HAP-1 (cell line): ENCODE measurements around the gene AFF4.
A peak's percentile ranks its signal among the peaks of the same experiment; 100 is the strongest.

Experiments
- DNase-seq, 2 experiments: peaks; one replicate each; pipeline ENCODE4 v3.0.0-alpha.2; 2016 to 2020; ENCODE audit warnings: low spot score in 2 of 2
- H3K27me3 ChIP-seq: fragments of 250-450 bp; sonication (Bioruptor Pico); 2 replicates; pipeline ENCODE4 v1.5.1; 2020; ENCODE audit warnings: low read depth, mild to moderate bottlenecking, moderate library complexity
- H3K36me3 ChIP-seq: fragments of 250-450 bp; sonication (Bioruptor Pico); replicated peaks from 2 replicates; pipeline ENCODE4 v1.5.1; 2020; ENCODE audit warnings: mild to moderate bottlenecking
- H3K4me1 ChIP-seq: fragments of 250-450 bp; sonication (Bioruptor Pico); 2 replicates; pipeline ENCODE4 v1.5.1; 2020; ENCODE audit warnings: mild to moderate bottlenecking
- H3K4me3 ChIP-seq: fragments of 250-450 bp; sonication (Bioruptor Pico); 2 replicates; pipeline ENCODE4 v1.5.1; 2020; ENCODE audit warnings: mild to moderate bottlenecking, moderate library complexity
- H3K9me3 ChIP-seq: fragments of 250-450 bp; sonication (Bioruptor Pico); 2 replicates; pipeline ENCODE4 v1.5.1; 2020; ENCODE audit warnings: mild to moderate bottlenecking, moderate library complexity
- in situ Hi-C: fragments of 300-500 bp; cut with MboI; formaldehyde crosslinking; loops from 3 replicates; pipeline ENCODE4 v1.14.3; 2020; ENCODE audit warnings: low sequenced_read_pairs, inconsistent platforms, mixed read lengths

Gene AFF4

GRCh38 chr5:132941331-132941730 lies 22.1 kb downstream of the AFF4 start:
- no peaks in the 10 kb centered on the region for H3K4me1 ChIP-seq
- peaks cover 10% of the 10 kb centered on the region for H3K36me3 ChIP-seq
- in situ Hi-C loops, result no loop called here
- no peak overlapping the region for H3K4me3 ChIP-seq
- H3K9me3 ChIP-seq, result no peaks in the 10 kb centered on the region
- DNase-seq, result no peak
- no peaks in the 10 kb centered on the region for H3K27me3 ChIP-seq

GRCh38 chr5:132928062-132928407 lies 35.4 kb downstream of the AFF4 start:
- no peaks in the 10 kb centered on the region for H3K4me1 ChIP-seq
- H3K36me3 ChIP-seq, result peaks cover 43% of the 10 kb centered on the region
- no peak overlapping the region for H3K4me3 ChIP-seq
- in situ Hi-C loops, result no loop called here
- H3K9me3 ChIP-seq, result no peaks in the 10 kb centered on the region
- DNase-seq, result no peak
- H3K27me3 ChIP-seq, result no peaks in the 10 kb centered on the region

- in situ Hi-C loops, result no loop called here
- H3K36me3 ChIP-seq, result peaks cover 40% of the 10 kb centered on the region
- DNase-seq, result no peak
- H3K4me1 ChIP-seq, result no peaks in the 10 kb centered on the region
- no peaks in the 10 kb centered on the region for H3K9me3 ChIP-seq
- H3K27me3 ChIP-seq, result no peaks in the 10 kb centered on the region
- H3K4me3 ChIP-seq, result no peak overlapping the region
These were observed 35.9 kb downstream of the AFF4 start for GRCh38 chr5:132927355-132928061.

- Histone ChIP-seq H3K4me1 (no peaks in the 10 kb centered on the region), H3K27me3 (no peaks in the 10 kb centered on the region), H3K9me3 (no peaks in the 10 kb centered on the region), H3K4me3 (no peak overlapping the region), H3K36me3 (peaks cover 42% of the 10 kb centered on the region)
- no peak for DNase-seq
- in situ Hi-C loops, result no loop called here
These were observed 37.0 kb downstream of the AFF4 start for GRCh38 chr5:132926437-132926836.

- DNase-seq, result no peak
- in situ Hi-C loops, result no loop called here
- H3K36me3 ChIP-seq, result peaks cover 19% of the 10 kb centered on the region
These were observed 47.3 kb downstream of the AFF4 start for GRCh38 chr5:132916086-132916485.

GRCh38 chr5:132915681-132916080 lies 47.8 kb downstream of the AFF4 start:
- peaks cover 19% of the 10 kb centered on the region for H3K36me3 ChIP-seq
- no peak overlapping the region for H3K4me3 ChIP-seq
- in situ Hi-C loops, result no loop called here
- no peaks in the 10 kb centered on the region for H3K27me3 ChIP-seq
- H3K4me1 ChIP-seq, result no peaks in the 10 kb centered on the region
- DNase-seq, result no peak
- H3K9me3 ChIP-seq, result no peaks in the 10 kb centered on the region

More at GRCh38 chr5:132916086-132916485, 47.3 kb downstream of the AFF4 start:
- Histone ChIP-seq H3K4me1 (no peaks in the 10 kb centered on the region), H3K4me3 (no peak overlapping the region), H3K9me3 (no peaks in the 10 kb centered on the region), H3K27me3 (no peaks in the 10 kb centered on the region)

GRCh38 chr5:132909702-132910101 lies 53.7 kb downstream of the AFF4 start:
- in situ Hi-C loops, result no loop called here

GRCh38 chr5:132907161-132907560 lies 56.3 kb downstream of the AFF4 start:
- in situ Hi-C loops, result no loop called here
- Histone ChIP-seq H3K36me3 (peaks cover 6% of the 10 kb centered on the region), H3K4me3 (no peak overlapping the region), H3K4me1 (peaks cover 20% of the 10 kb centered on the region), H3K9me3 (no peaks in the 10 kb centered on the region), H3K27me3 (no peaks in the 10 kb centered on the region)
- no peak for DNase-seq

More at GRCh38 chr5:132909702-132910101, 53.7 kb downstream of the AFF4 start:
- Histone ChIP-seq H3K4me3 (no peak overlapping the region), H3K9me3 (no peaks in the 10 kb centered on the region), H3K36me3 (peaks cover 23% of the 10 kb centered on the region), H3K27me3 (no peaks in the 10 kb centered on the region), H3K4me1 (peaks cover 10% of the 10 kb centered on the region)
- DNase-seq, result no peak

GRCh38 chr5:132905938-132906337 lies 57.5 kb downstream of the AFF4 start:
- in situ Hi-C loops, result no loop called here
- peaks cover 6% of the 10 kb centered on the region for H3K36me3 ChIP-seq
- peaks cover 28% of the 10 kb centered on the region for H3K4me1 ChIP-seq
- H3K4me3 ChIP-seq, result no peak overlapping the region
- DNase-seq, result peak in 1 of 2 experiments; percentile 8
- H3K27me3 ChIP-seq, result no peaks in the 10 kb centered on the region
- H3K9me3 ChIP-seq, result no peaks in the 10 kb centered on the region

GRCh38 chr5:132901730-132902129 lies 61.7 kb downstream of the AFF4 start:
- in situ Hi-C loops, result no loop called here
- no peak for DNase-seq
- H3K36me3 ChIP-seq, result peaks cover 17% of the 10 kb centered on the region; the same call in 1 of the 2 replicates

GRCh38 chr5:132901036-132901435 lies 62.4 kb downstream of the AFF4 start:
- peak; percentile 74 to 98 for DNase-seq
- H3K4me1 ChIP-seq, result peaks cover 33% of the 10 kb centered on the region
- H3K36me3 ChIP-seq, result peaks cover 24% of the 10 kb centered on the region
- no peak overlapping the region for H3K4me3 ChIP-seq
- in situ Hi-C loops, result no loop called here
- no peaks in the 10 kb centered on the region for H3K27me3 ChIP-seq
- no peaks in the 10 kb centered on the region for H3K9me3 ChIP-seq

More at GRCh38 chr5:132901730-132902129, 61.7 kb downstream of the AFF4 start:
- Histone ChIP-seq H3K9me3 (no peaks in the 10 kb centered on the region), H3K27me3 (no peaks in the 10 kb centered on the region), H3K4me1 (peaks cover 34% of the 10 kb centered on the region), H3K4me3 (no peak overlapping the region)

GRCh38 chr5:132898094-132898493 lies 65.3 kb downstream of the AFF4 start:
- Histone ChIP-seq H3K9me3 (no peaks in the 10 kb centered on the region), H3K36me3 (peaks cover 41% of the 10 kb centered on the region)
- in situ Hi-C loops, result no loop called here

GRCh38 chr5:132896685-132897084 lies 66.7 kb downstream of the AFF4 start:
- no peak for DNase-seq
- no peaks in the 10 kb centered on the region for H3K27me3 ChIP-seq
- H3K4me1 ChIP-seq, result peaks cover 11% of the 10 kb centered on the region
- no peaks in the 10 kb centered on the region for H3K9me3 ChIP-seq
- no peak overlapping the region for H3K4me3 ChIP-seq
- peaks cover 54% of the 10 kb centered on the region for H3K36me3 ChIP-seq
- in situ Hi-C loops, result no loop called here

More at GRCh38 chr5:132898094-132898493, 65.3 kb downstream of the AFF4 start:
- no peak for DNase-seq
- Histone ChIP-seq H3K4me3 (no peak overlapping the region), H3K4me1 (peaks cover 21% of the 10 kb centered on the region), H3K27me3 (no peaks in the 10 kb centered on the region)

GRCh38 chr5:132895719-132896305 lies 67.6 kb downstream of the AFF4 start:
- Histone ChIP-seq H3K4me1 (peaks cover 5% of the 10 kb centered on the region), H3K36me3 (peaks cover 58% of the 10 kb centered on the region)
- in situ Hi-C loops, result no loop called here

More at GRCh38 chr5:132895719-132896305, 67.6 kb downstream of the AFF4 start:
- H3K9me3 ChIP-seq, result no peaks in the 10 kb centered on the region
- H3K4me3 ChIP-seq, result no peak overlapping the region
- H3K27me3 ChIP-seq, result no peaks in the 10 kb centered on the region
- no peak for DNase-seq
